Hepatocyte (in vitro differentiated cells): ENCODE measurements around the gene METRN. TPM values are rescaled to one million over a fixed set of nuclear protein-coding genes. Genes with fewer than 3 reads are reported as not detected.

ENCODE experiments used
- DNase-seq: peaks from one replicate; pipeline ENCODE4 v3.0.0-alpha.2; 2016; ENCODE audit warnings: low spot score
- H2AFZ ChIP-seq: fragments of 200-600 bp; sonication (generic); 2 replicates; pipeline ENCODE4 v1.6.0; 2016; ENCODE audit warnings: antibody characterized with exemption, mild to moderate bottlenecking
- H3K27ac ChIP-seq: fragments of 200-600 bp; sonication (generic); 2 replicates; pipeline ENCODE4 v1.5.1; 2016; ENCODE audit warnings: mild to moderate bottlenecking
- H3K27me3 ChIP-seq: fragments of 200-600 bp; sonication (generic); 2 replicates; pipeline ENCODE4 v1.6.1; 2016
- H3K36me3 ChIP-seq: fragments of 200-600 bp; sonication (generic); replicated peaks from 2 replicates; pipeline ENCODE4 v1.5.1; 2016; ENCODE audit warnings: low read depth; ENCODE audit not compliant: insufficient read depth
- H3K4me1 ChIP-seq: fragments of 200-600 bp; sonication (generic); 2 replicates; pipeline ENCODE4 v1.5.1; 2016; ENCODE audit warnings: mild to moderate bottlenecking, moderate library complexity; ENCODE audit not compliant: insufficient read depth
- H3K4me2 ChIP-seq: fragments of 200-600 bp; sonication (generic); 2 replicates; pipeline ENCODE4 v1.6.0; 2016
- H3K4me3 ChIP-seq: fragments of 200-600 bp; sonication (generic); 2 replicates; pipeline ENCODE4 v1.5.1; 2016; ENCODE audit warnings: mild to moderate bottlenecking
- H3K79me2 ChIP-seq: fragments of 200-600 bp; sonication (generic); 2 replicates; pipeline ENCODE4 v1.6.0; 2017; ENCODE audit warnings: mild to moderate bottlenecking
- H3K9me2 ChIP-seq: fragments of 200-600 bp; sonication (generic); replicated peaks from 2 replicates; pipeline ENCODE4 v1.6.0; 2017; ENCODE audit warnings: mild to moderate bottlenecking; ENCODE audit not compliant: insufficient read depth
- H3K9me3 ChIP-seq: fragments of 200-600 bp; sonication (generic); 2 replicates; pipeline ENCODE4 v1.5.1; 2016; ENCODE audit warnings: low read depth, mild to moderate bottlenecking
- H4K20me1 ChIP-seq: fragments of 200-600 bp; sonication (generic); 2 replicates; pipeline ENCODE4 v1.6.0; 2016; ENCODE audit warnings: mild to moderate bottlenecking; ENCODE audit not compliant: insufficient read depth, poor library complexity, severe bottlenecking
- CTCF ChIP-seq: fragments of 200-600 bp; sonication (generic); IDR thresholded peaks from 2 replicates; pipeline ENCODE4 v1.5.1; 2016; ENCODE audit warnings: antibody characterized with exemption, mild to moderate bottlenecking; ENCODE audit not compliant: poor library complexity
- EZH2 ChIP-seq: fragments of 200-600 bp; sonication (generic); IDR thresholded peaks from 2 replicates; pipeline ENCODE4 v1.6.1; 2016; ENCODE audit warnings: antibody characterized with exemption, mild to moderate bottlenecking, borderline replicate concordance
- EZH2phosphoT487 ChIP-seq: fragments of 200-600 bp; sonication (generic); IDR thresholded peaks from one replicate; pipeline ENCODE4 v1.6.1; 2018; ENCODE audit warnings: antibody characterized with exemption, mild to moderate bottlenecking, low read depth, moderate library complexity; ENCODE audit not compliant: unreplicated experiment, severe bottlenecking
- WGBS: methylation state at CpG from one replicate; pipeline ENCODE4 v1.1.6; 2016; ENCODE audit warnings: low lambda C conversion rate; ENCODE audit errors: missing lambda C conversion rate; 5-methylcytosine and 5-hydroxymethylcytosine counted together
- polyA plus RNA-seq: library from polyadenylated mRNA; unstranded; fragments of >200 nt; fragmentation: Nextera tagmentation; extraction: Ambion mirVana; gene quantifications from 2 replicates; pipeline ENCODE4 v1.2.1, GENCODE V29; 2016
- total RNA-seq: library from RNA; depleted of rRNA; stranded (reverse); fragments of >200 nt; gene quantifications from 2 replicates; pipeline ENCODE4 v1.2.3, GENCODE V29; 2014

Gene METRN
- total and polyA plus RNA-seq, 2 experiments from 2014 or later = 22.7 to 68.1 TPM

DNA sequence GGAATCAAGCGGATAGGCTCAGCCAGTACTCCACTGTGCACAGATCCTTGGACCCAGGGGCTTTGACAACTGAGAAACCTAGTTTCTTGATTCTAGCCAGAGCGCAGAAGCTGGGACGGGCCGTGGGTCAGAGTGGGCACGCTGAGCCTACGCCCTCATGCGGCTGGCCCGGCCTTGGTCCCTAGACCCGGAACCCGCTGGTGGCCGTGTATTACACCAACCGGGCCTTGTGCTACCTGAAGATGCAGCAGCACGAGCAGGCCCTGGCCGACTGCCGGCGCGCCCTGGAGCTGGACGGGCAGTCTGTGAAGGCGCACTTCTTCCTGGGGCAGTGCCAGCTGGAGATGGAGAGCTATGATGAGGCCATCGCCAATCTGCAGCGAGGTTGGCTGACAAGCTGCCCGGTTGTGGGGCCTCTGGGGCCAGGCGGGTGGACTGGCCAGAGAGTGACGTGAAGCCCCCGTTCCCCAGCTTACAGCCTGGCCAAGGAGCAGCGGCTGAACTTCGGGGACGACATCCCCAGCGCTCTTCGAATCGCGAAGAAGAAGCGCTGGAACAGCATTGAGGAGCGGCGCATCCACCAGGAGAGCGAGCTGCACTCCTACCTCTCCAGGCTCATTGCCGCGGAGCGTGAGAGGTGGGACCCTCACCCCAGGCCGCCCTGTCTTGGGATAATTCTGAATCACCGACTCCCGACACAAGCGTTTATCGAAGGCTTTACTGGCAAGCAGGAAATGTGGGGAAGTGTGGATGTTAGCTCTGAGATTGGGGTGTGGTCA lies 33.8 kb upstream of the METRN start:
- Histone ChIP-seq H3K9me3 (no peaks in the 10 kb centered on the region), H3K27me3 (no peaks in the 10 kb centered on the region), H4K20me1 (peaks cover 27% of the 10 kb centered on the region), H3K9me2 (no peaks in the 10 kb centered on the region), H3K4me1 (peaks cover 33% of the 10 kb centered on the region), H3K4me2 (peak overlapping the region; percentile 99), H2AFZ (no peak overlapping the region), H3K79me2 (peaks cover 32% of the 10 kb centered on the region), H3K36me3 (no peaks in the 10 kb centered on the region), H3K4me3 (peak overlapping the region; percentile 100), H3K27ac (peak overlapping the region; percentile 97)
- TF ChIP-seq CTCF (peak; percentile 14), EZH2phosphoT487 (no peak), EZH2 (no peak)
- peak; percentile 66 for DNase-seq
- 63% methylated on average over 44 of the region's 44 CpGs for WGBS

GRCh38 chr16:681746-682427 lies 33.0 kb upstream of the METRN start:
- 93% methylated on average over 28 of the region's 28 CpGs for WGBS
- no peak overlapping the region for H3K27ac ChIP-seq

DNA sequence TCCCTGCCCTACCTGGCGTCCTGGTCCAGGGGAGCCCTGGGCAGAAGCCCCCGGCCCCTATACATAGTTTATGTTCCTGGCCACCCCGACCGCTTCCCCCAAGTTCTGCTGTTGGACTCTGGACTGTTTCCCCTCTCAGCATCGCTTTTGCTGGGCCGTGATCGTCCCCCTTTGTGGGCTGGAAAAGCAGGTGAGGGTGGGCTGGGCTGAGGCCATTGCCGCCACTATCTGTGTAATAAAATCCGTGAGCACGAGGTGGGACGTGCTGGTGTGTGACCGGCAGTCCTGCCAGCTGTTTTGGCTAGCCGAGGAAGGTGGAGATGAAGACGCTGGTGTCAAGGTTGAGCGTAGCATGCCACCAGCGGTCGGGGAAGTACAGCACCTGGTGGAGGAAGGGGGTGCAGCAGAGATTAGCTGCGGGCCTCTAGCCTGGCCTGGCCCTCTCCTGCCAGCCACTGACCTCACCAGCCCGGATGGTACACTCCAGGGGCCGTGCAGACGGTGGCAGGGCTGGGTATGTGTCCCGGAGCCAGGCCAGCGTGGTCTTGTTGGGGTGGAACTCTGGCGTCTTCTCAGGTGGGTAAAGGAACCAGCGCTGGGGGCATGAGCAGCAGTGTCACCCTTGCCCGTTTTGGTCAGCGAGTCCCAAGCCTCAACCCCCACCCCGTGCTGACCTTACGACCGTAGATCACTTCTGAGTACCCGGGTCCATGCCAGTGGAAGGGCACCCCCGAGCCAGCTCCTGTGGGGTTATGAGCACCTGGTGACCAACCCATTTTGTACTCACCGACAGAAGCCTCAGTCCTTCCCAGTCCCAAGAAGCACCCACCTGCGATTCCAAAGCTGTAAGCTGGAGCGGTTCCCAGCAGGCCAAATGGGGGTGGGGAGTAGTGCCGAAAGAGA lies 32.2 kb upstream of the METRN start:
- H3K9me2 ChIP-seq = no peaks in the 10 kb centered on the region
- no peak overlapping the region for H3K27ac ChIP-seq
- H3K36me3 ChIP-seq = no peaks in the 10 kb centered on the region
- peaks cover 27% of the 10 kb centered on the region for H4K20me1 ChIP-seq
- TF ChIP-seq EZH2phosphoT487 = no peak
- no peak for TF ChIP-seq CTCF
- no peak for TF ChIP-seq EZH2
- no peak overlapping the region for H3K4me3 ChIP-seq
- H3K4me2 ChIP-seq = peak overlapping the region; percentile 98
- no peaks in the 10 kb centered on the region for H3K9me3 ChIP-seq
- H3K27me3 ChIP-seq = no peaks in the 10 kb centered on the region
- peaks cover 32% of the 10 kb centered on the region for H3K79me2 ChIP-seq
- no peak for DNase-seq
- H2AFZ ChIP-seq = no peak overlapping the region
- 90% methylated on average over 36 of the region's 36 CpGs for WGBS
- peaks cover 32% of the 10 kb centered on the region for H3K4me1 ChIP-seq

More at GRCh38 chr16:681746-682427, 33.0 kb upstream of the METRN start:
- no peak for DNase-seq
- Histone ChIP-seq H3K9me2 (no peaks in the 10 kb centered on the region), H3K4me3 (no peak overlapping the region), H3K27me3 (no peaks in the 10 kb centered on the region), H4K20me1 (peaks cover 27% of the 10 kb centered on the region), H3K4me1 (peaks cover 32% of the 10 kb centered on the region), H3K4me2 (peak overlapping the region; percentile 99), H3K36me3 (no peaks in the 10 kb centered on the region), H2AFZ (no peak overlapping the region), H3K79me2 (peaks cover 32% of the 10 kb centered on the region), H3K9me3 (no peaks in the 10 kb centered on the region)
- TF ChIP-seq EZH2 = no peak
